ENCODE data around the gene LRP1B. TPM values are rescaled to one million over a fixed set of nuclear protein-coding genes. Genes with fewer than 3 reads are reported as not detected.

Gene LRP1B
- total and polyA plus RNA-seq, 2 of the 8 experiments (the other 6 are each of a cell fraction or from before 2014, with no cell fraction given), result 0.03 TPM; not detected in 1

DNA sequence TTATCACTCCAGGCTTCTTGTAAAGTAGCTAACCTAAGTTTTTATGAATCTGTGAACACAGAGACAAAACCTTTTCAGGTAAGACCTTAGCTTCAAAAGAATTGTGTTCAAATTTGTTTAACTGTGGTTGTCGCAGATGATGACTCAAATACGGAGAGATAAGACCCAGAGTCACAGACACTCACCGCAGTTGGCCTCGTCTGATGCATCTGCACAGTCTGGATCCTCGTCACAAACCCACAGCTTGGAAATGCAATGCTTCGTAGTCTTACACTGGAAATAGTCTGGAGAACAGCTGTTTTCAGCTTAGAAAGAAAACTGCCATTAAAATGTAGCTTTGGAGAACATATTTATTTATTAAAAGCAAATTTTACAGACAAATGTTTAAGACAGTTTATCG, 1688.5 kb downstream of the LRP1B start (continued):
- TF ChIP-seq, protein P1, sequence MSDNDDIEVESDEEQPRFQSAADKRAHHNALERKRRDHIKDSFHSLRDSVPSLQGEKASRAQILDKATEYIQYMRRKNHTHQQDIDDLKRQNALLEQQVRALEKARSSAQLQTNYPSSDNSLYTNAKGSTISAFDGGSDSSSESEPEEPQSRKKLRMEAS (IDR thresholded peaks at IDR 0.05), result no peak

Data from H1 (cell line).